ENCODE data around the gene FANCB. TPM values are rescaled to one million over a fixed set of nuclear protein-coding genes. Genes with fewer than 3 reads are reported as not detected.
A peak's percentile ranks its signal among the peaks of the same experiment; 100 is the strongest.

FANCB gene
- total RNA-seq (2014; rRNA removed; shearing (Covaris generic)): 1.1 and 3.2 TPM in 2 replicates

GRCh38 chrX:14872851-14873675 is at the start of gene FANCB, which contains the start of gene MOSPD2:
FANCB (minus strand) TSS chrX:14873069; CDS start chrX:14865510, 7,559 bp downstream.
MOSPD2 (plus strand) TSS chrX:14873421; CDS start chrX:14873529, 108 bp downstream.
- DNase-seq (ENCODE audit: low spot score): peak; percentile 81

- DNase-seq (ENCODE audit: low spot score): no peak
Measured at GRCh38 chrX:14922437-14922836, 49.6 kb upstream of the FANCB start.

GRCh38 chrX:14920196-14920595 is 47.3 kb upstream of the FANCB start:
- DNase-seq (ENCODE audit: low spot score): no peak

GRCh38 chrX:14919407-14919806 is 46.5 kb upstream of the FANCB start:
- no peak for DNase-seq (ENCODE audit: low spot score)

GRCh38 chrX:14916017-14916674 is 43.3 kb upstream of the FANCB start:
- DNase-seq (ENCODE audit: low spot score): no peak

GRCh38 chrX:14915596-14915995 is 42.7 kb upstream of the FANCB start:
- no peak for DNase-seq (ENCODE audit: low spot score)

GRCh38 chrX:14913241-14913640 is 40.4 kb upstream of the FANCB start:
- peak; percentile 33 for DNase-seq (ENCODE audit: low spot score)

- no peak for DNase-seq (ENCODE audit: low spot score)
Measured at GRCh38 chrX:14903891-14904290, 31.0 kb upstream of the FANCB start.

GRCh38 chrX:14902537-14902936 is 29.7 kb upstream of the FANCB start:
- no peak for DNase-seq (ENCODE audit: low spot score)

- DNase-seq (ENCODE audit: low spot score): no peak
Measured at GRCh38 chrX:14899607-14900006, 26.7 kb upstream of the FANCB start.

GRCh38 chrX:14897042-14897441 is 24.2 kb upstream of the FANCB start:
- DNase-seq (ENCODE audit: low spot score): no peak

- no peak for DNase-seq (ENCODE audit: low spot score)
Measured at GRCh38 chrX:14896273-14896672, 23.4 kb upstream of the FANCB start.

- no peak for DNase-seq (ENCODE audit: low spot score)
Measured at GRCh38 chrX:14886252-14886651, 13.4 kb upstream of the FANCB start.

- no peak for DNase-seq (ENCODE audit: low spot score)
Measured at GRCh38 chrX:14884714-14885113, 11.8 kb upstream of the FANCB start.

- DNase-seq (ENCODE audit: low spot score): no peak
Measured at GRCh38 chrX:14883826-14884225, 11.0 kb upstream of the FANCB start.

- DNase-seq (ENCODE audit: low spot score): no peak
Measured at GRCh38 chrX:14875624-14876023, 2.8 kb upstream of the FANCB start.

- peak; percentile 12 for DNase-seq (ENCODE audit: low spot score)
Measured at GRCh38 chrX:14873676-14874049, 794 bp upstream of the FANCB start.

- DNase-seq (ENCODE audit: low spot score): no peak
Measured at GRCh38 chrX:14872355-14872754, 514 bp downstream of the FANCB start.

GRCh38 chrX:14871767-14872166 is 1.1 kb downstream of the FANCB start:
- DNase-seq (ENCODE audit: low spot score): no peak

- DNase-seq (ENCODE audit: low spot score): no peak
Measured at GRCh38 chrX:14865201-14865600, 7.7 kb downstream of the FANCB start.

- no peak for DNase-seq (ENCODE audit: low spot score)
Measured at GRCh38 chrX:14864631-14865030, 8.2 kb downstream of the FANCB start.

- no peak for DNase-seq (ENCODE audit: low spot score)
Measured at GRCh38 chrX:14851526-14851925, 21.3 kb downstream of the FANCB start.

- DNase-seq (ENCODE audit: low spot score): no peak
Measured at GRCh38 chrX:14843666-14844065, 29.2 kb downstream of the FANCB start.

All from HT-29 (cell line).